Gastroesophageal sphincter (tissue), 4 donors: ENCODE results near the gene GPR143. TPM values are rescaled to one million over a fixed set of nuclear protein-coding genes. Genes with fewer than 3 reads are reported as not detected.

Experiments used
- ATAC-seq: fragments of 150-250 bp; one replicate; pipeline ENCODE4 v1.9.1; 2016; ENCODE audit warnings: mild to moderate bottlenecking, moderate library complexity
- H3K27ac ChIP-seq, 4 donors: fragments of 200-600 bp; sonication (generic) in 3 of 4; 1 replicate in 3 of 4; 2 replicates in 1 of 4; pipeline ENCODE4 v1.5.1; 2016 to 2019
- H3K27me3 ChIP-seq: fragments of 200-600 bp; sonication (generic); one replicate; pipeline ENCODE4 v1.5.1; 2019
- H3K36me3 ChIP-seq, 2 donors: fragments of 200-600 bp; sonication (generic); one replicate each; pipeline ENCODE4 v1.5.1; 2019; ENCODE audit warnings: control low read depth in 1 of 2
- H3K4me1 ChIP-seq, 3 donors: fragments of 200-600 bp; sonication (generic); 1 replicate in 2 of 3; 2 replicates in 1 of 3; pipeline ENCODE4 v1.5.1; 2016 to 2019; ENCODE audit warnings: control low read depth in 2 of 3
- H3K4me3 ChIP-seq, 2 donors: fragments of 200-600 bp; sonication (generic); one replicate each; pipeline ENCODE4 v1.5.1; 2019; ENCODE audit warnings: mild to moderate bottlenecking in 1 of 2, moderate library complexity in 1 of 2
- H3K9me3 ChIP-seq, 3 donors: fragments of 200-600 bp; sonication (generic); one replicate each; pipeline ENCODE4 v1.5.1; 2017 to 2019; ENCODE audit warnings: control low read depth in 2 of 3
- CTCF ChIP-seq, 4 experiments: fragments of 200-600 bp in 2 of 4; fragments of 450-650 bp in 2 of 4; sonication (generic) in 1 of 4; IDR thresholded peaks; one replicate each; pipeline ENCODE4 v1.5.1; 2017 to 2019; ENCODE audit warnings: antibody characterized with exemption in 4 of 4, mild to moderate bottlenecking in 2 of 4, moderate library complexity in 2 of 4
- EP300 ChIP-seq: sonication (generic); formaldehyde crosslinking; IDR thresholded peaks from one replicate; pipeline ENCODE4 v1.6.1; 2017; ENCODE audit warnings: antibody characterized with exemption, mild to moderate bottlenecking
- POLR2A ChIP-seq, 2 donors: fragments of 450-650 bp; IDR thresholded peaks; one replicate each; pipeline ENCODE4 v1.6.1; 2017; ENCODE audit warnings: antibody characterized with exemption in 2 of 2, mild to moderate bottlenecking in 2 of 2, moderate library complexity in 1 of 2
- POLR2AphosphoS5 ChIP-seq: sonication (generic); formaldehyde crosslinking; IDR thresholded peaks from one replicate; pipeline ENCODE4 v1.6.1; 2017; ENCODE audit warnings: antibody characterized with exemption
- WGBS, 2 donors: methylation state at CpG; one replicate each; pipeline ENCODE4 v1.1.5; 2018; ENCODE audit warnings: low coverage in 1 of 2; 5-methylcytosine and 5-hydroxymethylcytosine counted together
- total RNA-seq, 4 donors: library from RNA; depleted of rRNA; stranded (reverse); fragments of >200 nt; gene quantifications; one replicate each; pipeline ENCODE4 v1.1.0, GENCODE V29; 2016

Gene GPR143
- total RNA-seq, 4 donors from 2014 or later, result not detected

GRCh38 chrX:9749146-9749692, 16.4 kb downstream of the GPR143 start:
- 64 to 82% methylated on average over 3 to 10 of the region's 11 CpGs for WGBS, 2 donors
- Histone ChIP-seq H3K27ac (no peak overlapping the region), H3K27me3 (no peaks in the 10 kb centered on the region), H3K4me1 (no peaks in the 10 kb centered on the region), H3K9me3 (no peaks in the 10 kb centered on the region), H3K4me3 (no peak overlapping the region), H3K36me3 (no peaks in the 10 kb centered on the region)
- TF ChIP-seq POLR2A (IDR thresholded peaks at IDR 0.05), result no peak
- TF ChIP-seq EP300, result no peak
- no peak for TF ChIP-seq POLR2AphosphoS5
- no peak for TF ChIP-seq CTCF (IDR thresholded peaks at IDR 0.05)
- ATAC-seq, result no peak

- no peak overlapping the region for H3K27ac ChIP-seq
- no peaks in the 10 kb centered on the region for H3K9me3 ChIP-seq
- no peaks in the 10 kb centered on the region for H3K36me3 ChIP-seq
- 72 to 90% methylated on average over 3 to 4 of the region's 4 CpGs for WGBS, 2 donors
- no peak for TF ChIP-seq POLR2A (IDR thresholded peaks at IDR 0.05)
- TF ChIP-seq CTCF (IDR thresholded peaks at IDR 0.05), result no peak
- TF ChIP-seq POLR2AphosphoS5, result no peak
- no peak for TF ChIP-seq EP300
- ATAC-seq, result no peak
- no peaks in the 10 kb centered on the region for H3K27me3 ChIP-seq
- H3K4me3 ChIP-seq, result no peak overlapping the region
- H3K4me1 ChIP-seq, result no peaks in the 10 kb centered on the region
These were observed 18.0 kb downstream of the GPR143 start for GRCh38 chrX:9747644-9748043.

GRCh38 chrX:9746148-9746888, 19.3 kb downstream of the GPR143 start:
- Histone ChIP-seq H3K27me3 (no peaks in the 10 kb centered on the region), H3K9me3 (no peaks in the 10 kb centered on the region), H3K36me3 (no peaks in the 10 kb centered on the region), H3K27ac (no peak overlapping the region), H3K4me1 (no peaks in the 10 kb centered on the region), H3K4me3 (no peak overlapping the region)
- TF ChIP-seq EP300 (no peak), POLR2AphosphoS5 (no peak), CTCF (IDR thresholded peaks at IDR 0.05) (no peak), POLR2A (IDR thresholded peaks at IDR 0.05) (no peak)
- WGBS, 2 donors, result 42 to 52% methylated on average over 2 to 3 of the region's 3 CpGs
- ATAC-seq, result no peak

- H3K36me3 ChIP-seq, result no peaks in the 10 kb centered on the region
- ATAC-seq, result peak; percentile 40
- H3K27me3 ChIP-seq, result no peaks in the 10 kb centered on the region
- no peak overlapping the region for H3K27ac ChIP-seq
- no peak for TF ChIP-seq CTCF (IDR thresholded peaks at IDR 0.05)
- no peak for TF ChIP-seq POLR2A (IDR thresholded peaks at IDR 0.05)
- no peak for TF ChIP-seq POLR2AphosphoS5
- TF ChIP-seq EP300, result no peak
- 62% methylated on average over 2 of the region's 11 CpGs; no CpG with 5 or more reads in 1 of the 2 donors for WGBS, 2 donors
- H3K4me1 ChIP-seq, result no peaks in the 10 kb centered on the region
- no peak overlapping the region for H3K4me3 ChIP-seq
- no peaks in the 10 kb centered on the region for H3K9me3 ChIP-seq
These were observed 20.1 kb downstream of the GPR143 start for GRCh38 chrX:9745417-9746115.
